ENCODE results near the gene CAMSAP2.
A peak's percentile ranks its signal among the peaks of the same experiment; 100 is the strongest.
"Not testable (repeated sequence)": the region's sequence is repeated elsewhere in the genome, so short reads cannot be mapped to it uniquely, and the experiment has no call there.

The CAMSAP2 gene

GRCh38 chr1:200738949-200739651, 407 bp downstream of the CAMSAP2 start:
- no peak for TF ChIP-seq CTCF (IDR thresholded peaks at IDR 0.05; ENCODE audit: low read depth, low read length)
- H3K4me3 ChIP-seq (ENCODE audit: low read depth, low read length): peak overlapping the region; percentile 99

- TF ChIP-seq CTCF (IDR thresholded peaks at IDR 0.05; ENCODE audit: low read depth, low read length): no peak
- H3K4me3 ChIP-seq (ENCODE audit: low read depth, low read length): peak overlapping the region; percentile 99
Observed at GRCh38 chr1:200739702-200740570, 1.2 kb downstream of the CAMSAP2 start.

- no peak for TF ChIP-seq CTCF (IDR thresholded peaks at IDR 0.05; ENCODE audit: low read depth, low read length)
- peak overlapping the region; percentile 99 for H3K4me3 ChIP-seq (ENCODE audit: low read depth, low read length)
Observed at GRCh38 chr1:200740571-200741208, 2.0 kb downstream of the CAMSAP2 start.

GRCh38 chr1:200741551-200742207, 3.0 kb downstream of the CAMSAP2 start:
- peak overlapping the region; percentile 99 for H3K4me3 ChIP-seq (ENCODE audit: low read depth, low read length)
- TF ChIP-seq CTCF (IDR thresholded peaks at IDR 0.05; ENCODE audit: low read depth, low read length): no peak

GRCh38 chr1:200744143-200744542, 5.5 kb downstream of the CAMSAP2 start:
- no peak for TF ChIP-seq CTCF (IDR thresholded peaks at IDR 0.05; ENCODE audit: low read depth, low read length)
- no peak overlapping the region for H3K4me3 ChIP-seq (ENCODE audit: low read depth, low read length)

- H3K4me3 ChIP-seq (ENCODE audit: low read depth, low read length): no peak overlapping the region
- TF ChIP-seq CTCF (IDR thresholded peaks at IDR 0.05; ENCODE audit: low read depth, low read length): no peak
Observed at GRCh38 chr1:200749090-200749489, 10.4 kb downstream of the CAMSAP2 start.

- H3K4me3 ChIP-seq (ENCODE audit: low read depth, low read length): not testable (repeated sequence)
Observed at GRCh38 chr1:200750749-200751148, 12.1 kb downstream of the CAMSAP2 start.

All from WI38 (cell line).